HCT116 (cell line): ENCODE results near the gene GABPA.
"Not testable (repeated sequence)": the region's sequence is repeated elsewhere in the genome, so short reads cannot be mapped to it uniquely, and the experiment has no call there.

Source experiments
- EZH2 ChIP-seq: fragments of 200-600 bp; sonication (generic); IDR thresholded peaks from 2 replicates; pipeline ENCODE4 v1.6.1; 2017; ENCODE audit warnings: antibody characterized with exemption, mixed run types
- EZH2phosphoT487 ChIP-seq: fragments of 200-600 bp; IDR thresholded peaks from 2 replicates; pipeline ENCODE4 v1.6.1; 2018; ENCODE audit warnings: antibody characterized with exemption, borderline replicate concordance
- POLR2A ChIP-seq: IDR thresholded peaks from 2 replicates; pipeline ENCODE4 v1.7.0; 2011; ENCODE audit warnings: borderline replicate concordance; ENCODE audit not compliant: insufficient read depth, insufficient read length; ENCODE audit errors: extremely low read depth
- POLR2AphosphoS5 ChIP-seq: IDR thresholded peaks from 2 replicates; pipeline ENCODE4 v1.6.1; 2011; ENCODE audit warnings: mild to moderate bottlenecking, low read depth, low read length, moderate library complexity
- TF ChIP-seq, protein P1 (sequence below), 3 experiments: fragments of 200-600 bp in 1 of 3; sonication (generic) in 1 of 3; IDR thresholded peaks in 2 of 3; conservative IDR thresholded peaks in 1 of 3; 2 replicates each; pipeline ENCODE4 v1.5.1; 2012 to 2017; ENCODE audit warnings: low read depth in 2 of 3, low read length in 2 of 3, antibody characterized with exemption in 1 of 3, borderline replicate concordance in 1 of 3, control low read depth in 1 of 3, mild to moderate bottlenecking in 1 of 3, mixed read lengths in 1 of 3, mixed run types in 1 of 3, moderate library complexity in 1 of 3; ENCODE audit not compliant: insufficient read depth in 1 of 3
- TF ChIP-seq, protein P2 (sequence below): IDR thresholded peaks from 2 replicates; pipeline ENCODE4 v1.6.1; 2011; ENCODE audit warnings: mild to moderate bottlenecking, low read length, moderate library complexity; ENCODE audit not compliant: insufficient replicate concordance; ENCODE audit errors: extremely low read depth

DNA sequence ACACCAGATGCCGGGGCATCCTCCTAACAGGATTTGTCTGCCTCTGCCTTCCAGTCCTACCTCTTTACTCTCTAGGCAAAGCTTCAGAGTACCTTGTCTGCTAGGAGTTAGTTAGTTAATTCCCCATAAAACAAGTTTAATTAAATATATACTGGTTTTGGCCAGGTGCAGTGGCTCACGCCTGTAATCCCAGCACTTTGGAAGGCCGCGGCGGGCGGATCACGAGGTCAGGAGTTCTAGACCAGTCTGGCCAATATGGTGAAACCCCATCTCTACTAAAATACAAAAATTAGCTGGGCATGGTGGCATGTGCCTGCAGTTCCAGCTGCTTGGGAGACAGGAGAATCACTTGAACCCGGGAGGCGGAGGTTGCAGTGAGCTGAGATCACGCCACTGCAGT lies 20.7 kb upstream of the GABPA start:
- not testable (repeated sequence) for TF ChIP-seq EZH2, POLR2A, EZH2phosphoT487, POLR2AphosphoS5
- TF ChIP-seq, protein P1, sequence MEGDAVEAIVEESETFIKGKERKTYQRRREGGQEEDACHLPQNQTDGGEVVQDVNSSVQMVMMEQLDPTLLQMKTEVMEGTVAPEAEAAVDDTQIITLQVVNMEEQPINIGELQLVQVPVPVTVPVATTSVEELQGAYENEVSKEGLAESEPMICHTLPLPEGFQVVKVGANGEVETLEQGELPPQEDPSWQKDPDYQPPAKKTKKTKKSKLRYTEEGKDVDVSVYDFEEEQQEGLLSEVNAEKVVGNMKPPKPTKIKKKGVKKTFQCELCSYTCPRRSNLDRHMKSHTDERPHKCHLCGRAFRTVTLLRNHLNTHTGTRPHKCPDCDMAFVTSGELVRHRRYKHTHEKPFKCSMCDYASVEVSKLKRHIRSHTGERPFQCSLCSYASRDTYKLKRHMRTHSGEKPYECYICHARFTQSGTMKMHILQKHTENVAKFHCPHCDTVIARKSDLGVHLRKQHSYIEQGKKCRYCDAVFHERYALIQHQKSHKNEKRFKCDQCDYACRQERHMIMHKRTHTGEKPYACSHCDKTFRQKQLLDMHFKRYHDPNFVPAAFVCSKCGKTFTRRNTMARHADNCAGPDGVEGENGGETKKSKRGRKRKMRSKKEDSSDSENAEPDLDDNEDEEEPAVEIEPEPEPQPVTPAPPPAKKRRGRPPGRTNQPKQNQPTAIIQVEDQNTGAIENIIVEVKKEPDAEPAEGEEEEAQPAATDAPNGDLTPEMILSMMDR (IDR thresholded peaks at IDR 0.05 in 2 of 3, conservative IDR thresholded peaks at IDR 0.05 in 1 of 3; ENCODE audit: borderline replicate concordance in 1 of 3, insufficient read depth in 1 of 3, low read depth in 2 of 3, low read length in 2 of 3) = not testable (repeated sequence)
- TF ChIP-seq, protein P2, sequence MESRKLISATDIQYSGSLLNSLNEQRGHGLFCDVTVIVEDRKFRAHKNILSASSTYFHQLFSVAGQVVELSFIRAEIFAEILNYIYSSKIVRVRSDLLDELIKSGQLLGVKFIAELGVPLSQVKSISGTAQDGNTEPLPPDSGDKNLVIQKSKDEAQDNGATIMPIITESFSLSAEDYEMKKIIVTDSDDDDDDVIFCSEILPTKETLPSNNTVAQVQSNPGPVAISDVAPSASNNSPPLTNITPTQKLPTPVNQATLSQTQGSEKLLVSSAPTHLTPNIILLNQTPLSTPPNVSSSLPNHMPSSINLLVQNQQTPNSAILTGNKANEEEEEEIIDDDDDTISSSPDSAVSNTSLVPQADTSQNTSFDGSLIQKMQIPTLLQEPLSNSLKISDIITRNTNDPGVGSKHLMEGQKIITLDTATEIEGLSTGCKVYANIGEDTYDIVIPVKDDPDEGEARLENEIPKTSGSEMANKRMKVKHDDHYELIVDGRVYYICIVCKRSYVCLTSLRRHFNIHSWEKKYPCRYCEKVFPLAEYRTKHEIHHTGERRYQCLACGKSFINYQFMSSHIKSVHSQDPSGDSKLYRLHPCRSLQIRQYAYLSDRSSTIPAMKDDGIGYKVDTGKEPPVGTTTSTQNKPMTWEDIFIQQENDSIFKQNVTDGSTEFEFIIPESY = not testable (repeated sequence)
